PC-9 (cell line): Measurements from ENCODE around the gene LRRC27. TPM values are rescaled to one million over a fixed set of nuclear protein-coding genes. Genes with fewer than 3 reads are reported as not detected.
"Not testable (repeated sequence)": the region's sequence is repeated elsewhere in the genome, so short reads cannot be mapped to it uniquely, and the experiment has no call there.

Experiments
- BruUV-seq: library from RNA; stranded (reverse); fragments of 400-500 nt; replicated peaks from 2 replicates; lab custom pipeline; 2021; lab: Mats Ljungman, UMichigan
- CTCF ChIA-PET: fragments of 300-600 bp; sonication (Branson Sonifier 250); formaldehyde crosslinking; loops from one replicate; lab custom pipeline; 2022; ENCODE audit warnings: antibody characterized with exemption; lab: Charles Lee
- POLR2A ChIA-PET: fragments of 300-600 bp; sonication (Branson Sonifier 250); formaldehyde crosslinking; loops from one replicate; lab custom pipeline; 2022; ENCODE audit warnings: antibody characterized with exemption; ENCODE audit not compliant: unreplicated experiment; lab: Charles Lee
- DNase-seq, 2 experiments: peaks; one replicate each; pipeline versions ENCODE4 v3.0.0 to v3.0.0-alpha.2; 2015 to 2022; ENCODE audit warnings: mixed read lengths in 1 of 2
- H2AFZ ChIP-seq: fragments of 200-600 bp; sonication (generic); 2 replicates; pipeline ENCODE4 v1.8.1; 2017; ENCODE audit warnings: antibody characterized with exemption
- H3F3A ChIP-seq: fragments of 200-600 bp; sonication (generic); 2 replicates; pipeline ENCODE4 v1.8.1; 2017; ENCODE audit warnings: antibody characterized with exemption, mild to moderate bottlenecking, low read depth; ENCODE audit not compliant: insufficient read depth
- H3K27ac ChIP-seq: fragments of 200-600 bp; sonication (generic); 2 replicates; pipeline ENCODE4 v1.6.1; 2016; ENCODE audit warnings: mixed run types
- H3K27me3 ChIP-seq: fragments of 200-600 bp; sonication (generic); 2 replicates; pipeline ENCODE4 v1.6.1; 2016; ENCODE audit warnings: low read depth, mixed run types; ENCODE audit not compliant: insufficient read depth
- H3K36me3 ChIP-seq: fragments of 200-600 bp; sonication (generic); 2 replicates; pipeline ENCODE4 v1.6.1; 2016; ENCODE audit warnings: low read depth, mixed run types
- H3K4me1 ChIP-seq: fragments of 200-600 bp; sonication (generic); replicated peaks from 2 replicates; pipeline ENCODE4 v1.6.1; 2016; ENCODE audit warnings: mixed run types; ENCODE audit not compliant: insufficient read depth
- H3K4me2 ChIP-seq: fragments of 200-600 bp; sonication (generic); 2 replicates; pipeline ENCODE4 v1.6.1; 2017; ENCODE audit warnings: mixed run types
- H3K4me3 ChIP-seq: fragments of 200-600 bp; sonication (generic); 2 replicates; pipeline ENCODE4 v1.6.1; 2016; ENCODE audit warnings: mixed run types
- H3K79me2 ChIP-seq: fragments of 200-600 bp; sonication (generic); 2 replicates; pipeline ENCODE4 v1.6.1; 2017; ENCODE audit warnings: low read depth, mixed run types
- H3K9me2 ChIP-seq: fragments of 200-600 bp; sonication (generic); 2 replicates; pipeline ENCODE4 v1.8.1; 2017; ENCODE audit warnings: mild to moderate bottlenecking; ENCODE audit not compliant: insufficient read depth
- H3K9me3 ChIP-seq: fragments of 200-600 bp; sonication (generic); 2 replicates; pipeline ENCODE4 v1.8.1; 2016; ENCODE audit warnings: low read depth; ENCODE audit not compliant: insufficient read depth
- H4K20me1 ChIP-seq: fragments of 200-600 bp; sonication (generic); 2 replicates; pipeline ENCODE4 v1.8.1; 2017; ENCODE audit not compliant: insufficient read depth
- EZH2 ChIP-seq: fragments of 200-600 bp; sonication (generic); IDR thresholded peaks from 2 replicates; pipeline ENCODE4 v1.8.0; 2017; ENCODE audit warnings: antibody characterized with exemption, low read depth
- intact Hi-C: fragments of 100-400 bp; cut with micrococcal nuclease; formaldehyde crosslinking; loops from one replicate; pipeline ENCODE4 v1.10.0; 2022; ENCODE audit not compliant: unreplicated experiment
- total RNA-seq: library from RNA; stranded (reverse); gene quantifications from 2 replicates; pipeline ENCODE4 v1.2.3, GENCODE V29; 2021
- TF ChIP-seq, protein P1 (sequence below): fragments of 200-600 bp; sonication (generic); conservative IDR thresholded peaks from 2 replicates; pipeline ENCODE4 v1.6.1; 2017; ENCODE audit warnings: mixed run types, antibody characterized with exemption, mild to moderate bottlenecking, moderate library complexity

LRRC27 gene
- total RNA-seq, 1 experiment from 2014 or later, result 10.0 TPM

GRCh38 chr10:132313865-132314264 lies 18.1 kb upstream of the LRRC27 start:
- Histone ChIP-seq H3K9me2 (no peaks in the 10 kb centered on the region), H3K27ac (no peak overlapping the region), H3K4me2 (no peak overlapping the region), H3K4me3 (no peak overlapping the region), H3K4me1 (no peaks in the 10 kb centered on the region; the same call in 1 of the 2 replicates), H4K20me1 (no peaks in the 10 kb centered on the region), H3K79me2 (no peaks in the 10 kb centered on the region), H3K27me3 (no peaks in the 10 kb centered on the region), H3K36me3 (no peaks in the 10 kb centered on the region), H3K9me3 (no peaks in the 10 kb centered on the region), H3F3A (no peaks in the 10 kb centered on the region), H2AFZ (no peak overlapping the region)
- CTCF ChIA-PET, result no interaction called here
- intact Hi-C loops, result no loop called here
- no peak for TF ChIP-seq EZH2
- TF ChIP-seq, protein P1, sequence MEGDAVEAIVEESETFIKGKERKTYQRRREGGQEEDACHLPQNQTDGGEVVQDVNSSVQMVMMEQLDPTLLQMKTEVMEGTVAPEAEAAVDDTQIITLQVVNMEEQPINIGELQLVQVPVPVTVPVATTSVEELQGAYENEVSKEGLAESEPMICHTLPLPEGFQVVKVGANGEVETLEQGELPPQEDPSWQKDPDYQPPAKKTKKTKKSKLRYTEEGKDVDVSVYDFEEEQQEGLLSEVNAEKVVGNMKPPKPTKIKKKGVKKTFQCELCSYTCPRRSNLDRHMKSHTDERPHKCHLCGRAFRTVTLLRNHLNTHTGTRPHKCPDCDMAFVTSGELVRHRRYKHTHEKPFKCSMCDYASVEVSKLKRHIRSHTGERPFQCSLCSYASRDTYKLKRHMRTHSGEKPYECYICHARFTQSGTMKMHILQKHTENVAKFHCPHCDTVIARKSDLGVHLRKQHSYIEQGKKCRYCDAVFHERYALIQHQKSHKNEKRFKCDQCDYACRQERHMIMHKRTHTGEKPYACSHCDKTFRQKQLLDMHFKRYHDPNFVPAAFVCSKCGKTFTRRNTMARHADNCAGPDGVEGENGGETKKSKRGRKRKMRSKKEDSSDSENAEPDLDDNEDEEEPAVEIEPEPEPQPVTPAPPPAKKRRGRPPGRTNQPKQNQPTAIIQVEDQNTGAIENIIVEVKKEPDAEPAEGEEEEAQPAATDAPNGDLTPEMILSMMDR, result no peak
- DNase-seq, result no peak
- no TSS peak for BruUV-seq
- POLR2A ChIA-PET, result no interaction called here

DNA sequence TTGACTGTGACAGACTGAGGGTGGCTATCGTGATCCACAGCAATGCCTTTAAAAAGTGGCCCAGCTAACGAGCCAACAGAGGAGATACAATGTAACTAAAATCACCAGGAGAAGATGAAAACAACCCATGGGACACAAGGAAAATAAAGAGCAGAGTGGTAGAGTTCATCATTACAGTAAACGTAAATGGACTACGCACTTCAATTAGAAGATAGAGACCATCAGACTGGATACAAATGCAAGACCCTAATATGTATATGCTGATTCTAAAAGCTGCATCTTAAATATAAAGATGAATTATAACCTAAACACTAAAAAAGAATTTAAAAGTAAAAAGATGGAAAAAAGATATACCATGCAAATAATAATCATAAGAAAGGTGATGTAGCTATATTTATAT lies 17.7 kb upstream of the LRRC27 start:
- CTCF ChIA-PET, result no interaction called here
- H3F3A ChIP-seq, result no peaks in the 10 kb centered on the region

DNA sequence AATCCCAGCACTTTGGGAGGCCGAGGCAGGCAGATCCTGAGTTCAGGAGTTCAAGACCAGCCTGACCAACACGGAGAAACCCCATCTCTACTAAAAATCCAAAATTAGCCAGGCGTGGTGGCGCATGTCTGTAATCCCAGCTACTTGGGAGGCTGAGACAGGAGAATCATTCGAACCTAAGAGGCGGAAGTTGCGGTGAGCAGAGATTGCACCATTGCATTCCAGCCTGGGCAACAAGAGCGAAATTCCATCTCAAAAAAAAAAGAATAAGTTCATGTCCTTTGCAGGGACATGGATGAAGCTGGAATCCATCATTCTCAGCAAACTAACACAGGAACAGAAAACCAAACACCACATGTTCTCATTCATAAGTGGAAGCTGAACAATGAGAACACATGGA lies 17.1 kb upstream of the LRRC27 start:
- H3K9me2 ChIP-seq, H4K20me1 ChIP-seq, DNase-seq, CTCF ChIA-PET, H3K27me3 ChIP-seq, H3K79me2 ChIP-seq, H3K9me3 ChIP-seq, H2AFZ ChIP-seq, H3F3A ChIP-seq, H3K4me1 ChIP-seq, H3K27ac ChIP-seq, BruUV-seq, H3K4me2 ChIP-seq, H3K4me3 ChIP-seq, intact Hi-C loops, H3K36me3 ChIP-seq, POLR2A ChIA-PET: not testable (repeated sequence)

More for the DNA sequence above, 17.7 kb upstream of the LRRC27 start:
- H3K79me2 ChIP-seq, result no peaks in the 10 kb centered on the region
- H3K27me3 ChIP-seq, result no peaks in the 10 kb centered on the region
- intact Hi-C loops, result no loop called here
- H3K4me2 ChIP-seq, result no peak overlapping the region
- no peaks in the 10 kb centered on the region for H3K9me3 ChIP-seq
- BruUV-seq, result no TSS peak
- H3K4me3 ChIP-seq, result no peak overlapping the region
- H3K4me1 ChIP-seq, result peaks cover 4% of the 10 kb centered on the region
- H3K27ac ChIP-seq, result no peak overlapping the region
- TF ChIP-seq EZH2, result no peak
- TF ChIP-seq, protein P1, result no peak
- H4K20me1 ChIP-seq, result no peaks in the 10 kb centered on the region
- DNase-seq, result no peak
- H3K36me3 ChIP-seq, result no peaks in the 10 kb centered on the region
- no peak overlapping the region for H2AFZ ChIP-seq
- POLR2A ChIA-PET, result no interaction called here
- no peaks in the 10 kb centered on the region for H3K9me2 ChIP-seq

DNA sequence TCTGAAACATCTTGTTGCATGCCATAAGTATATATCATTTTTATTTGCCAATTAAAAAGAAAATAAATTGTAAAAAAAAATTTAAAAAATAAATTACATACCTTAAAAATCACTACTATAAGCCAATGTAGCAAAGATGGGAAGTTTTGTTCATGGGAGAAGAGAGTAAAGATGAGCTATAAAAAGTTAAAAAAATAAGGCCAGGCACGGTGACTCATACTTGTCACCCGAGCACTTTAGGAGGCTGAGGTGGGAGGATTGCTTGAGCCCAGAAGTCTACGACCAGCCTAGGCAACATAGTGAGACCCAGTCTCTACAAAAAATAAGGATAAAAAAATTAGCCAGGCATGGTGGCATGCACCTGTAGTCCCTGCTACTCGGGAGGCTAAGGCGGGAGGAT lies 15.9 kb upstream of the LRRC27 start:
- H3K27ac ChIP-seq, result no peak overlapping the region
- CTCF ChIA-PET, result no interaction called here

GRCh38 chr10:132317477-132317876 lies 14.5 kb upstream of the LRRC27 start:
- H3K27ac ChIP-seq, H3K79me2 ChIP-seq, intact Hi-C loops: not testable (repeated sequence)

More for the DNA sequence above, 15.9 kb upstream of the LRRC27 start:
- no peaks in the 10 kb centered on the region for H3K79me2 ChIP-seq
- H2AFZ ChIP-seq, result no peak overlapping the region
- no peaks in the 10 kb centered on the region for H3K27me3 ChIP-seq
- POLR2A ChIA-PET, result interaction anchor here (0.6 kb wide), 2 partner anchors 8 to 13 kb away, joined by 3 to 6 read pairs; partner anchors contain the start of gene STK32C
- DNase-seq, result no peak
- H3F3A ChIP-seq, result no peaks in the 10 kb centered on the region
- intact Hi-C loops, result no loop called here
- H3K36me3 ChIP-seq, result no peaks in the 10 kb centered on the region
- H4K20me1 ChIP-seq, result no peaks in the 10 kb centered on the region
- TF ChIP-seq EZH2, result no peak
- TF ChIP-seq, protein P1, result no peak
- no peak overlapping the region for H3K4me3 ChIP-seq
- H3K4me1 ChIP-seq, result peaks cover 15% of the 10 kb centered on the region
- no peak overlapping the region for H3K4me2 ChIP-seq
- no TSS peak for BruUV-seq
- H3K9me3 ChIP-seq, result no peaks in the 10 kb centered on the region
- no peaks in the 10 kb centered on the region for H3K9me2 ChIP-seq

More at GRCh38 chr10:132317477-132317876, 14.5 kb upstream of the LRRC27 start:
- CTCF ChIA-PET, H3K27me3 ChIP-seq, DNase-seq, BruUV-seq, H3K4me3 ChIP-seq, H3F3A ChIP-seq, H3K4me2 ChIP-seq, H3K9me2 ChIP-seq, H2AFZ ChIP-seq, H3K36me3 ChIP-seq, H3K9me3 ChIP-seq, H4K20me1 ChIP-seq, POLR2A ChIA-PET: not testable (repeated sequence)
- peaks cover 15% of the 10 kb centered on the region for H3K4me1 ChIP-seq
